CD4-positive, alpha-beta T cell treated with Interferon alpha-2 for 1 hour (primary cell): ENCODE results near the gene TMEM87A.
"Not testable (repeated sequence)": the region's sequence is repeated elsewhere in the genome, so short reads cannot be mapped to it uniquely, and the experiment has no call there.

Experiments used
- DNase-seq, 2 donors: peaks; one replicate each; pipeline ENCODE4 v3.0.0-alpha.2; 2020 to 2022

Gene TMEM87A

DNA sequence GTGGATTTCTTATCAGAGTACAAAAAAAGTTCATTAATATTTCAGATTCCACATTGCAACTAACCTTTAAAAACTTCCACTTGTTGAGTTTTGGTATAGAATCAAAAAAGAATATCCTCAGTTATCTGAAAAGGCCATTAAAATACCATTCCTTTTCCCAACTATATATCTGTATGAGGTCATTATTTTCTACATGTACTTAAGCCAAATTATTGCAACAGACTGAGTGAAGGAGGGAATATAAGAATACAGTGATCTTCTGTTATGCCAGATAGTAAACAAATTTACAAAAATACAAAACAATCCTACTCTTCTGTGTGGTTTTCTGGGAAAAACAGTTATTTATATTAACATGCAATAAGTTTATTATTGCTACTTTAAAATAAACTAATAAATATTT, 5.9 kb downstream of the TMEM87A start:
- no peak for DNase-seq

GRCh38 chr15:42264795-42265194, 8.4 kb downstream of the TMEM87A start:
- DNase-seq = no peak

GRCh38 chr15:42253300-42253699, 19.9 kb downstream of the TMEM87A start:
- DNase-seq = no peak

- no peak for DNase-seq
These were observed 32.4 kb downstream of the TMEM87A start for GRCh38 chr15:42240823-42241222.

GRCh38 chr15:42239528-42240182, 33.6 kb downstream of the TMEM87A start:
- DNase-seq = no peak

DNA sequence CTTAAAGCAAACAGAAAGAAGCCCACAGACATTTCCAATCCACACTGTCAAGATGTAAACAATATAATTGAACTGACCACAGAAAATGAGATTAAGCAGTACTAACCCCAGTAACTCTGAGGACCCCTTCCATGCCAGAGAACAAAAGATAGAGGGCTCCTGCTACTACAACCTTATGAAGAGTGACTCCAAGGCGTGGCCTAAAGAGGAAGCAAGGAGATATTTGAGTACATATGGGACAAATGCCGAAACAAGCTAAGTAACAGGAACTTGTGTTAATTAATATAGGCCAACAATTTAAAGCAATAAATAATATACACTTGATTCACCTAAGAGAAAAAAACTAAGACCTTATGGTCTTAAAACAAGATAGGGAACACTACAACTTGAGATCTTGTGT, 40.1 kb downstream of the TMEM87A start:
- DNase-seq = no peak

GRCh38 chr15:42232606-42233005, 40.6 kb downstream of the TMEM87A start:
- no peak for DNase-seq

DNA sequence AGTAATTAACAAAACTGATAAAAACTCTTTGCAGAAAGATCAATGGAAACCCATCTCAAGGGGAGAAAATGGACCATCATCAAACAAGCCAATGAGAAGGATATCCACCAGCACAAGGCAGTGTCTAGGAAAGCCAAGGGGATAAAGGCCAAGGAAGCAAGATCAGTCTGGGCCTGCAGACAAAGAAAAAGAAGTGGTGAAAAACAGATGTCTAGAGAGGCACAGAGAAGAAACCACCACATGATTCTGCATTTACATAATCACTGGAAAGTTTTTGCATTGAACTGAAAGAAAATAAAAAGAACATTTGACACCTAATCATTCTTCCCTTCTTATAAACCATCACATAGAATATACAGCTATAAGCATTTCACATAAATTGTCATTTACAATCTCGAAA, 42.1 kb downstream of the TMEM87A start:
- DNase-seq = no peak

DNA sequence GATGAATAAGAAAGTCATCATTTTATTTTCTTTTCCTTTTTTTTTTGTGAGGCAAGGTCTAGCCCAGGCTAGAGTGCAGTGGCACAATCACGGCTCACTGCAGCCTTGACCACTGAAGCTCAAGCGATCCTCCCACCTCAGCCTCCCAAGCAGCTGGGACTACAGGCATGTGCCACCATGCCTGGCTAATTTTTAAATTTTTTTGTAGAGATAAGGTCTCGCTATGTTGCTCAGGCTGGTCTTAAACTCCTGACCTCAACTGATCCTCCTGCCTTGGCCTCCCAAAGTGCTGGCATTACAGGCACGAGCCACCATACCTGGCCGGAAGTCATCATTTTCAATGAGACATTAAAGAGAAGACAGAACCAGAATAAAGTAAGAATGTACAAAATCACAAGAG, 44.3 kb downstream of the TMEM87A start:
- not testable (repeated sequence) for DNase-seq

DNA sequence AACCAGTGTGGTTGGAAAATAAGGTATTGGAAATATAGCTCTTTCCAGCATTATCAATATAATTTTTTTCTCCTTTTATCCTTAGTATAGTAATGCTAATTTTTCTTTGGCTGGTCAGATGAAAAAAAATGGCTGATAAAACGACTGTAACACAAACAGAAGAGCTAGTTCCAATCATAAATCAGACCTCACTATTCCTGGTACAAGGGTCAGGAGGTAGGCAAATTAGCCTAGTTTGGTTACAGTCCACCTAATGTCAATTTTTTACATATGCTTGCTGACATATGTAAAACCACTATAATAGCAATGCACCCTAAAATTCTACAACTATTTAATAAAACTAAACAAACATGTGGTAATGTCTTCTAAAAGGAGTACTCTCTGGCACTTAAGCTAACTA, 45.2 kb downstream of the TMEM87A start:
- DNase-seq = no peak

- no peak for DNase-seq
These were observed 46.6 kb downstream of the TMEM87A start for GRCh38 chr15:42226648-42227047.

DNA sequence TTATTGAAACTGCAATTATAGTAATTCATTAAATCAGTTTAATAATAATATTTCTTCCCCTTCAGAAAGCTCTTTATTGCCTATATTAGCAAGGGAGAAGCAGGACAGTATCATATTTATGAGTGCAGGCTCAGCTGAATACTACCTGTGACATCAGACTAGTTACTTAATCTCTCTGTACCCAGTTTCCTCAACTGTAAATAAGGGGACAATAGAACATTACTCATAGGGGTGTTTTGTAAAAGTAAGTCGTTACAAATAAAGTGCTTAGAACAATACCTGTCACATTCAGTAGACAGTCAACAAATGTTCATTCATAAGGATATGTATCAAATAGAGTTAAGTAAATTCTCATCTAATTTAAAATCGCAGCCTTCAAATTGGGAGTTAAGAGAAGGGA, 53.0 kb downstream of the TMEM87A start:
- DNase-seq = no peak

- no peak for DNase-seq
These were observed 54.2 kb downstream of the TMEM87A start for GRCh38 chr15:42218953-42219592.

DNA sequence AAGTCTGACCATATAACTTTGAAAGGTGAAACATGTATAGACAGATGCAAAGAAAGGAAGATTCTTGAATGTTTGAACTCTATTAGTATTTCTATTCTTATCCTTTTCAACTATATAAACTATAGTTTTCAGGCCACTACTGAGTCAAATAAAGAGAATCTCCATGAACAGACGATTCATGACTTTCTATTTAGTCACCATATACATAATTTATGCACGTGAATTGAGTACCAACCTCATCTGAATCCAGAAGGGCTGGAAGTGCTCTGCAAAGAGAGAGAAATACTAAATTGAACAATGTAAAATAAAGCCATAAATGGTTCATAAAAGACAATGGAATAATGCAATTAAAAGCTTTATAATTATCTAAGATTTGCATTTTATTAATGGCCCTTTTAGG, 55.7 kb downstream of the TMEM87A start:
- no peak for DNase-seq

DNA sequence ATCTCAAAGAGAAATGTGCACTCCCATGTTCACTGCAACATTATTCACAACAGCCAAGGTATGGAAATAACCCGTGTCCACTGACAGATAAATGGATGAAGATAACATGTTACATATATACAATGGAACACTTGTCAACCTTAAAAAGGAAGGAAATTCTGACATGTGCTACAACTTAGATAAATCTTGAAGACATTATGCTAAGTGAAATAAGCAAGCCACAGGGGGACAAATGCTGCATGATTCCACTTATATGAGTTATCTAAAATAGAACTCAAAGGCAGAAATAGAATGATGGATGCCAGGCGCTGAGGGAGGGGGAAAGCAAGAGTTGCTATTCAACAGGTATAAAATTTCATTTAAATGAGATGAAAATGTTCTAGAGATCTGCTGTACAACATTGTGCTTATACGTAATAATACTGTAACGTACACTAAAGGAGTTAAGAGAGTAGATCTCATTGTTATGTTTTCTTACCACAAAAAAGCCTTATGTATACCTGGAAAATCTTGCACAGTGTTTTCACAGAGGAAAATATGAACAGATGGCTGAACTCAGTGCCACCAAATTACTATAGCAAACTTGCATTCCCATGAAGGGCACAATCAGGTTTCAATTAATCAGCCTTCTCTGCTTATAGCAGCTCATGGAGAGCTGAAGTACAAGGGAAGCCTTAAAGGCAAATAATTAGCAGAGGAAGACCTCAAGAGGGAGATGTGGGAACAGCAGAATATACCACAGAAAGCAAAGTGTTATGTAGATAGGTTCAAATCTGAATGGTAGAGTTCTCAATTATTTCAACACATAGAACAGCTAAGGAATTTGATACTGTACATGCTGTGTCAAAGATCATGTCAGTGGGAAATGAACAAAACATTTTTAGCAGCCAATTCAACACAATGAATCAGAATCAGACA, 57.1 kb downstream of the TMEM87A start:
- DNase-seq = no peak

DNA sequence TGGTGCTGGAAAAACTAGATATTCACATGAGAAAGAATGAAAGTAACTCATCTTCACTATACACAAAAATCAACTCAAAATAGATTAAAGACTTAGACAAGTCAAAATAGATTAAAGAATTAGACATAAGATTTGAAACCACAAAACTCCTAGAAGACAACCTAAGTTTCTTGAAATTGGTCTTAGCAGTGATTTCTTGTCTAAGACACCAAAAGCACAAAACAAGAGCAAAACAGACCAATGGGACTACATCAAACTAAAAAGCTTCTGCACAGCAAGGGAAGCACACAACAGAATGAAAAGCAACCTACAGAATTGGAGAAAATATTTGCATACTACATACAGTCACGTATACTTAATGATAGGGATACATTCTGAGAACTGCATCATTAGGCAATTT, 58.6 kb downstream of the TMEM87A start:
- no peak for DNase-seq

DNA sequence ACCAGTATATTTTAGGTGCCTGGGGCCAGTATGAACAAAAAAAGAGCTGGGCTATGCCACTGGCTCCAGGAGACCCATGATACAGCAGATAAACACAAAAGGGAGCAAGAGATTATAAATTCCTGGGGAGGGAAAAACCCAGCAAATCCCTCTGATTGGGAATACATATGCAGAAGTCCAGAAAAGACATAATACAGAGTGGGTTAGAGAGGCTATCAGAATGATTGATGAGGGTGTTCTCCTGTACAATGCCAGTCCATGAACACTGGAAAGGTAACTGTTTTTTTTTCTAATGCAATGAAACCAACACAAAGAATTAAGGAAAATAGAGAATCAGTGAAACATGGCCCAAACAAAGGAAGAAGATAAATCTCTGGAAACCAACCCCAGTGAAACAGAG, 59.7 kb downstream of the TMEM87A start:
- no peak for DNase-seq

DNA sequence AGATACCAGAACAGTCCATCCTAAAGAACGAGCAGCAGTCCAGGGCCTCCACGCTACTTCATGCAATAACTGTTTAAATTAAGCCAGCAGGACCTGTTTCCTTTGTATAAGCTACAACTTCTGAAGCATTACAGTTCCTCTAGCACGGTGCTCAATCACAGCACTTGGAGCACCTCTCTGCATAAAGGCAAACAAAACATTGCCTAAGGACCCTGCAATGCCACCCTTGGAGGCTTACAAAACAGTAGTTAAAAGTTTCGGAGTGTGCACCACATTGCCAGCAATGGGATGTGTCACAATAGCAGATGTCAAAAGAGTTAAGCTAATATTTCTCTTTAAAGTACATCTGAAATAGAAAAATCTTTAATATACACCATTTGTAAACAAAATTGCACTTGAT, 62.5 kb downstream of the TMEM87A start:
- no peak for DNase-seq

DNA sequence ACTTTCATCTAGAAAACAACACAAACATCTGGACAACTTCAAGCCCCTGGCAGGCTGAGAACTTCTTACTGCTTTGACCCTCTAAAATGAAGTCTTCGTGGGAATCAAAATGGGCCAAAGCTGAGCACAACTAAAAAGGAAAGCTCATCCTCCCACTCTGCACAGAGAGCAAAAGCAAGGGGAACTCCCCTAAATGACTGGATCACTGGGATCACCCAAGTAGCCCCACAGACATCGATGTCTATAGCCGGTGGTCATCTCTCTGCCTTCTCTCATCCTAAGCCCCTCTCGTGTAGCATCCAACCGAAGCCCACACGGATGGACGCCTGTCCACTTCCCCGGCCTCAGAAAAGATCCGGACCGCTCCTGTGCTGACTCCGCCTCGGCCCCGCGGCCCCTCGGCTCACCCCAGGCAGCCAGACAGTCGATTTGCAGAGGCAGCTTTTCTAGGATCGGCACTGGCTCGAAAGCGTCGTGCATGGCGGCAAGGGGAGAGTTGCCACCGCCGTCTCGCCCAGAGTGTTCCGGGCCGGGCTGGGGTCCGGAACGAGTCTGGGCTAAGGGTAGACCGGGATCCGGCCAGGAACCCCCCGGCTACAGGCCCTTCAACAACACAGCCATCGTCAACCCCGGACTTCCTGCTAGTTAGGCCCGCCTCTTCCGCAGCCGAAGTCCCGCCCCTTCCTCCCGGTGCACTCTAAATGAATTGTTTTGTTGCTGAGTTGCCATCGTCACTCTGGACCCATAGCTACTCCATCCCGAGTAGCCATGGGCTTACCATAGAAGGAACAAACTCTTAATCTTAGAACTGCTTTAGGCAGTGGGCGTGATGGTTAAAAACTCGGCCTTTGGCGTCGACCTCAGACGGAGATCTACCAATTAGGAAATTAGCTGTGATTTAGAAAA, 65.3 kb downstream of the TMEM87A start, which contains the start of gene VPS39:
VPS39 (minus strand) TSS at position 631 of the 906 bp plus-strand sequence; CDS start at position 480, 151 bp downstream.
- DNase-seq = peak; percentile 82 to 85

DNA sequence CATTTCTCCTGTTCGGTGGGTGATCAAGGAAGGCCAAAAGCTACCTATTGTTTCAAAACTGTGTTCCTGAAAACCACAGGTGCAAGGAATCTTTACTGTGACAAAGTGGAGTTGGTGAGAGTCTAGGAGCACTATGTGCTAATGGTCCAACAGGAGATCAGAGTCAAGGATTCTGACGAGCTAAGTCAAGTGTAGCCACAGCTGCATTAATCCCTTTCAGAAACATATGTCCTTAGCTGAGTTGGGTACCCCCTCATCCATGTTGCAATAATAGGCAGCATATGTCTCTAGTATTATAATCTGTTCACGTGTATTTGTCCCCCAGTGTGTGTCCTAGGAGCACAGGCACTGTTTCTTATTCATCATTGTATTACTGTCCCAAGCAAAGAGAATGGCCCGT, 66.8 kb downstream of the TMEM87A start:
- DNase-seq = no peak

DNA sequence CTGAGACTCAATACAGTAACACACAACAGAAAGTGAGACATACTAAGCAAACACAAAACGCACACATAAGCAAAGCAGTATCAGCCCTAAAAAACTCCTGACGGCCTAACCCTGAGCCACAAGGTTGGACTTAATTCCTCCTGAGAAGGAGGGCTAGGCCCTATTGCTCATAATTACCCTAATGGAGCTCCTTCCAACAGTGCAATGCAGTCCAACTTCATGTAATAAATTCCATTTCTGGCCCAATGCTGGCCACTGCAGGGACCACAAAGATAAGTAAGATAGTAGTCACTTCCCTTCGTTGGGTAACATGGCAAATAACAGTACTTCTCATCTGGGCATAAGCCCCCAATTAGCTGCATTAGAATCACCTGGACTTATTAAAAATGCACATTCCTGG, 69.3 kb downstream of the TMEM87A start:
- no peak for DNase-seq

GRCh38 chr15:42202653-42203052, 70.6 kb downstream of the TMEM87A start:
- DNase-seq = no peak

- DNase-seq = no peak
These were observed 71.4 kb downstream of the TMEM87A start for GRCh38 chr15:42201801-42202200.
